Fibroblast of skin of left quadriceps (primary cell): Measurements from ENCODE around the gene MPRIP.

Source experiments
- DNase-seq, 2 experiments: peaks; one replicate each; pipeline ENCODE4 v3.0.0-alpha.2; 2013; ENCODE audit warnings: low read depth in 2 of 2

MPRIP gene

DNA sequence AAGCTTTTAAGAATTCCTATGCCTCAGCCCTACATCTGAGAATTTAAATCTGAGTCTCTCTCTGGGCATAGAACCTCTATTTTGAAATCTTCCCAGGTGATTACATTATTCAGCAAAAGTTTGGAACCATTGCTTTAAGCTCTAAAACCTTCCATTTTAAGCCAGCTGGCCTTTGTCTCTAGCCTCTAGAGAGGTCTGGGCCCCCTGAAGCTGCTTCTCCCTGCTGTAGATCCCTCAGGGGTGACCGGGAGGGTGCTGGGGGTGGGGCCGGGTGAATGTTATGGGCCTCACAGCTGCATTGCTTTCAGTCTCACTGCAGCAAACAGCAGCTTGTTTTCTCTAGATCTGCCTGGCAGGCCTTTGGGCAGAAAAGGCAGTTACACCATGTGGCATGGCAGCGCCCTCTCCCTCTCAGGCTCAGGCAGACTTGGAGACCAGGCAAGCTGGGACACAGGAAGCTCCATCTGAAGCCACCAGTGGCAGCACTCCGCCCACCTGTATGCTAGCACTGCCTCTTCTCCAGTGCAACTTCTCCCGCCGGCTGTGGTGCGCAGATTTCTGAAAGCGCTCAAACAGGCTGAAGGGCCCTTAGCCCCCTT lies 66.3 kb downstream of the MPRIP start:
- no peak for DNase-seq

DNA sequence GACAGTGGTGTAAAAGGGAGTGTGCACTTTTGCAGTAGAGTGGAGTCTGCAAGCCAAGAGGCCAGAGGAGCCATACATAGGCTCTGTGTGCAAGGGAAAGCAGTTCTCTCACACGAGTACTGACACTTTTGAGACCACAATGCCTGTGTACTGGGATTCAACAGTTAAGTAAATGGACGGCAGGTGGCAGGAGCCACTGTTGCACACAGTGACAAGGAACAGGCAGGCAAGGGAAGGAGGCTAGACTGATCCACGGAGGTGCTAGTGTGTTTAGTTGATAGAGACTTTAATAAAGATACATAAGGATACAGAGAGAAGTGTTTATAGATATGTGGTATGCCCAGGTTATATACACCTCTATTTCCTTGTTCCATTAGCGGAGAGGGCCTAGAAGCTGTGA lies 67.0 kb downstream of the MPRIP start:
- DNase-seq: no peak

DNA sequence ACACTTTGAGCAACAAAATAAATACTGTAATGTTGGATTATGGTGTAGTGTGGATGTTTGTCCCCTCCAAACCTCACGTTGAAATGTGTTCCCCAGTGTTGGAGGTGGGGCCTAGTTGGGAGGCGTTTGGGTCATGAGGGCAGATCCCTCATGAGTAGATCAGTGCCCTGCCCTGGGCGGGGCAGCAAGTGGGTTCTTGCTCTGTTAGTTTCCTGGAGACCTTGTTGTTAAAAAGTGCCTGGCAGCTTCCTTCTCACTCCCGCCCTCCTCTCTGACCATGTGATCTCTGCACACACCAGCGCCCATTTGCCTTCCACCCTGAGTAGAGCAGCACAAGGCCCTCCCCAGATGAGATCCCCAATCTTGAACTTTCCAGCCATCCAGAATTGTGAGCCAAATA lies 67.7 kb downstream of the MPRIP start:
- no peak for DNase-seq

DNA sequence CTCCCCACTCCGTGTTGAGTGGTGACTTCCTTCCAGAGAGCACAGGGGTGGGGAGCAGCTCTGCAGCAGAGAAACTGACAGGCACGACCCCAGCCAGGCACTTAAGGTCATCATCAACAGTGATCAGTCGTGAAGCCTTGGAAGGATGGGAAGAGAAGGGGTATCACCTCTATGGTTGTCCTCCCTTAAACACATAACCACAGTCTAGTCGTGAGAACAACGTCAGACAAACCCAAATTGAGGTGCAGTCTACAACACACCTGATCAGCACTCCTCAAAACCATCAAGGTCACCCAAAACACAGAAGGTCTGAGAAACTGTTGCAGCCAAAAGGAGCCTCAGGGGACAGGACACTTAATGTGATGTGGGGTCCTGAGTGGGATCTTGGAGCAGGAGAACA lies 68.3 kb downstream of the MPRIP start:
- DNase-seq: no peak

DNA sequence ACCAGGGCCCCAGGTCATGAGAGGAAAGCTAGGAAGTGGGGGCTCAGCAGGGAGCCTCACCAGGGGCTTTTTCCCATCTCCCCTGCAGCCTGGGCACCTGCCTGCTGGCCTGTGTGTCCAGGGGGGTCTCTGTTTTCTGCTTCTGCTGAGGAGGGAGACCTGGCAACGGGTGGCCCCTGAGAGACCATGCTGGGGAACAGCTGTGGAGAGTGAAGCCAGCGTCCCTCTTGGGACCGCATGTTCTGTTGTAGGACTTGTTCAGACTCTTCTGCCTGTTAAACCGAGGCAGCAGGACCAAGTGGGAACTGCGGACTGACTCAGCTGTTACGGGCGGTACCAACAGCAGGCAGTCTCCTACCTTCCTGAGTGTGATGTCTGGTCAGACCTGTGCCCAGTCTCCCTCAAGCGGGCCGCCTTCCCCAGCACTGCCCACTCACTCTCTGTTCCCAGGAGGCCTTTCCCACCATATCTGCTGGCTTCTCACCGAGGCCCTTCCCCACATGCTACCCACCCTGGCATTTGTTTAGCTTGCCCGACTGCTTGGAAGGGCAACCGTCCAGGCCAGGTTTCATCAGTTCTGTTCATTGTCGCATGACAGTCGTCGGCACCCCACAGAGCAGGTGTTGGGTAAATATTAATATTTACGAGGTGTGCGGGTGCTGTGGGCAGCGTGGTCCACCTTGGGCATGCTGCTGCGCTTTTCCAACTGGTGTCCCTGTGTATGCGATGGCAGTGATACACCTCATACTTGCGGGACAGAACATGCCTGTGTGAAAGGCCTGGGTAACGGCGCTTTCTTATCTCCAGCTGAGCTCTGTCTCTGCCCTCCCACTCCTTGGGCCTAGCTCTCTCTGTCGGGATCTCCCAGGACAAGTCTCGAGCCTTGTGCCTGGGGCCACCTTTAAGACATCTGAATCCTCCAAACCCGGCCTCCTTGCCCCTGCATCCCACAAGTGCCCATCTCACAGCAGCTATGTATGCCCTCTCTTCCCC lies 69.4 kb downstream of the MPRIP start:
- no peak for DNase-seq

DNA sequence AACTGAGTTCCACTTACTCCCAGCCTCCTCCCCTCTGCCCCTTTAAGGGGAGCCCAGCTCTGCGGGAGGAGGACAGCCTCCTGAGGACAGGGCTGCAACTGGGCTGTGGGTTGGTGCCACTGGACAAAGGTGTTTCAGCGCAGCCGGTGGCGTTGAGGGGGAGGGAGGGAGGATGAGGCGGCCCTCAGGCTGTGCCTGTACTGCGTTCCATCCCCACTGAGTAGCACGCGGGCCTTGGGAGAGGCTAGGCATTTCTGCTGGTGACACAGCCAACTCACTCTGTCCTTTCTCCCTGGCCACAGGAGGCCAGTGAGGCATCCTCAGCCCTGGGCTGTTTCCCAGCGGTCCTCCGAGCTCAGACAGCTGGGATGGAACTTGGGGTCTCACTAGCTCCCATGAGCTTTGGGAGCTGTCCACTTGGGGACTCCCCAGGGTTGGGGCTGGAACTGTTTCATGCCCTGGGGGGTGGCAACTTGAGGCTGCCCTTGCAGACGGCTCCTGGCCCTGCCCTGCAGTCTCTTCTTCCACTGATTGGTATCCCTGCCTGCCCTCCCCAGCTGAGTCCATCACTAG lies 70.5 kb downstream of the MPRIP start:
- no peak for DNase-seq

DNA sequence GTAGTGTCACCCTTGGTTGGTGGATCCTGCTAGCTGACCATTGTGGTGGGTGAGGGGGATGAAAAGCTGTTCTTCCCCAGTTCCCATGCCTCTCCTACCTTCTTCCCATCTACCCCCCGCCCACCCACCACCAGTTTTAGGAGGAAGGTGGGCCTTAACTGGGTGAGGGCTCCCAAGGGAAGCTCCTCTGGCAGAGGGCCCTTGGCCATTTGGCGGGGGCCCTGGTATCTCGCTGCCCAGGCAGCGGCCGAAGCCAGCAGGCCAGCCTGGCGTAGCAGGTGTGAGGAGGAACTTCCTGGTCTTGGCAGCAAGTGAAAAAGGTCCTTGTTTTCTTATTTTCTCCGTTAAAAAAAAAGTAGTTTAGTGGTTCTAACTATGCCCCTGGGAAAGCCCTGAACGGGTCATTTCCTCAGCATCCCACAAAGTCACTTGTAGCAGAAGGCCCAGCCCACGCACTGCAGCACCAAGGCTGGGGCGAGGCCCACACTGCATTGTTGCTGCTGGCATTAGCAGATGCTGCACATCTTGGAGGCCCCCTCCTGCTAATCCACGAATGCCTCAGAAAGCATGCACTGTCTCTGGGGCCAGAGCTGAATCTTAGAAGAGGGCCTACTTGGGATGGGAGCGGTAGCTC lies 72.5 kb downstream of the MPRIP start:
- no peak for DNase-seq

DNA sequence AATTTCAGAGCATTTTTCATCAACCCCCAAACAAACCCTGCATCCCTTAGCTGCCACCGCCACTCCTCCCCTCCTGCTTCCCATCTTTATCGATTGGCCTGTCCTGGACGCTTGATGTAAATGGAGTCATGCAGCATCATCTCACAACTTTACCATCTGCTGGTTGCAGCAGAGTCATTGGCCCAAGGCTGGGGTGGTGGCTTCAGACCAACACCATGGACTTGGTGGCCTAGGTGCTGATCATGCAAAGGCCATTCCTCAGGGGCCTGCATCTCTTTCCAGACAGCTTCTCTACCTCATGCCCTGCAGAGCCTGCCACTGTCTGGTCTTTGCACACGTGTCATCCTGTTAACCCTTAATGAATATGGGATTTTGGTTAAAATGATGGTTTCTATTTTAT lies 73.4 kb downstream of the MPRIP start:
- no peak for DNase-seq

DNA sequence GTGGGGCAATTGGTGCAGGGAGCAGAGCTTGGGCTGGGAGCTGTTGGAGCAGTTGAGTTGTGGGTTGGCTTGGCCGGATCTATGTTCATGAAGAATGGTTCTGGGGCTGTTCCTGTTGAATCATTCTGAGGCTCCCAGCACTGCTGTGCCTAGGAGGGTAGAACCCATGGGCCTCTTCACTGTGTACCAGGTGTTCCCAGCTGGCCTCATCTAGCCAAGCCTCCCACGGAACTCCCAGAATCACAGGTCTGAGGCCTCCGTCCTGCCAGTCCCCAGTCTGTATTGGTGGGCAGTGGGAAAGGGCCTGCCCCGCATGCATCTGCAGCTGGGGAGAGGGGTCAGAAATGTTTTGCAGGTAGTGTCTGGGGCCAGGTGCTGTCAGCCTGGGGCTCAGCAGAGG lies 74.1 kb downstream of the MPRIP start:
- no peak for DNase-seq

DNA sequence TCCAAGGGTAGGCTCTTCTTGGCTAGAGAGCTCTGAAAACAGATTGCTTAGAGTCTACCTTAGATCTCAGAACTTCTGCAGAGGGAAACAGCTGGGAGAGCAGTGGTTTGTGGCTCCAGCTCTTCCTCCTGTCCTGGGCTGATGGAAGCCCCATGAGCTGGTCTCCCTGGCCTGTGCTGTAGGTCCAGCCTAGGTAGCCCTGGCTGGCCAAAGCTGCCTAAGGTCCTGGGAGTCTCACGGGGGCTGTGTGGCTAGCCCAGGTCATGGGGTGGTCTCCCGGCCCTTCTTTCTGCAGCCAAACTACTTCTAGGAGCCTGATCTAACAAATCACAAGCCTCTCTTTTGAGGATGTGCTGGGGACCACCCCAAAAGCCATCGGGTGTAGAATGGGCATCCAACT lies 75.7 kb downstream of the MPRIP start:
- no peak for DNase-seq

DNA sequence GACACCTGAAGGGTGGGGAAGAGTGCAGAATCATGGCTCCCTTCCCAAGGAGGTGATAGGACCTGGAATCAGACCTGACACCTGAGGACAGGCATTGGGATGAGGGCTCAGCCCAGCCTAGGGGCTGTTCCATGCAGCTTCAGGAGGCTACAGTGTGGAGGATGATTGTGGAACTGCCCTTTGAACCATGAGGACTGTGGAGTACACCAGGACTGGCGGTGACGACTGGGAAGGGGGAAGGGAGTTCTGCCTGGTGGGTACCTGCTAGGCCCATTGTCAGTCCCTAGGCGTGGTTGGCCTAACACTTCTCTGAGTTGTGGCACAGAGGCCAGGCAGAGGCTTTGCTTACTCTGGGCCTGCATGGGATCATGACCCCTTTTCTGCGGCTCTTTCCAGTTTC lies 76.1 kb downstream of the MPRIP start:
- DNase-seq: no peak

DNA sequence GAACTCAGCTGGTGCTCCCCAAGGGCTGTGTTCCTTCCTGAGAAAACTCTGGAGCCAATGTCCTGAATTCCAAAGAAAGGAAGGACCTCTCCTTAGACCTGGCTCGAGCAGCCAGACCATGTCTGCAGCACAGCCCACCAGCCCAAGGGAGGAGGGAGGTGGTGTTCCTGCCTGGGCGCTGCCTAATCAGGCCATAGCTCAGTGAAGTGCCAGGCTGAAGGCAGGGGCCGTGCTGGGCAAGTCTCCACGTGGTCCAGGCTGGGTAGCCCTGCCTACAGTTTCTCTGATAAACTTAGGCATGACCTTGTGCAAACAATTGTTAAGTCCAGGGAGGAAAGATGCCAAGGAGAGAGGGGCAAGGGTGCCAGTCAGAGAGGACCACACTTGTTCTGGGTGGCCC lies 76.8 kb downstream of the MPRIP start:
- no peak for DNase-seq

DNA sequence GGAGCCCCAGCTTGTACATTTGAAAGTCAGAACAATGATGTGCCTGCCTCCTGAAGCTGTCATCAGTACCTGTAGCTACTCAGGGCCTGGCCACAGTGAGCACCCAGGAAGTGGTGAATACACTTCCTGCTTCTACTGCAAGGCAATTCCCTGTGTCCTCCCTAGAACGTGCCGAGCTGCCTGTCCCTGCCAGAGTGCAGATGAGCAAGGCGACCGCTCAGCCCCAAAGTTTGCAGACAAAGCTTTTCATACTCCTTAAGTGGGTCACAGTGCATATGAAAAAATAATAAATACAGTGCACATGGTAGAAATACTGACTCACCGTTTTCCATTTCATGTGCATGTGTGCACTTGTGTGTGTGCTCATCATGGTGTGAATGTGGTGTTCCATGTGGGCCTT lies 77.3 kb downstream of the MPRIP start:
- no peak for DNase-seq

DNA sequence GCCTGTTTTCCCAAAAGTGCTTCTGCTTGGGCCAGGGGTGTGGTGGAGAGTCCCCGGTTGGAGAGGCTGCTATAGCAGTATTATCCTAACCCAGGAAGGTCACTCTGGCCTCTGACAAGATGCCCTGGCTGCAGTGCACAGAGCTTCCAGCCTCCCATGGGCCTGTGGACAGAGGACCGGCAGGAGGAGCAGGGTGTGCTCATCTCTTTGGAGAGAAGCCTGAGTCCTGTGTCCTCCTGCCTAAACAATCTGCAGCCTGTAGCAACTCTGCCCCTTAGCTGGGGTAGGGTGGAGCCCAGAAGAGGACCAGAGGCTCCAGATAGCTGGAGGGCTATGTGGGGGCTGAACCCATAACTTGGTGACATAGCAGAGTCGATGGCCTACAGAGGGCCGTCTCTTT lies 78.0 kb downstream of the MPRIP start:
- DNase-seq: no peak

DNA sequence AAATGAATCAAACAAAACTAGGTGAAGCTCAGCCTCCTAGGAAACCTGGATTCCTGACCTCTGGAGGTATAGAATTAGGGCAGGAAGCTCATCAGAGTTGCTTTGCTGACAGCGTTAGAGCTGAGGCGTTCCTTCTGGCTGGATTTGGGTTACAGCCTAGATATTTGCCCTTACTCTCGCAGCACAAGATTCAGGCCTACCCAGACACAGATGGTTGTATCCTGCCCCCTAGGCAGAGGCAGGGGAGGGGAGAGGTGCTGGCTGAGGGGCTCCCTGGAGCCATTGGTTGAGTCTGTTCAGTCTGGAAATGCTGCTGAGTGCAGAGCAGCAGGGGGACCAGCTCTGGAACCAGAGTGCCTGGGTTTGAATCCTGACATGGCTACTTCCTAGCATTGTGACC lies 78.4 kb downstream of the MPRIP start:
- no peak for DNase-seq

DNA sequence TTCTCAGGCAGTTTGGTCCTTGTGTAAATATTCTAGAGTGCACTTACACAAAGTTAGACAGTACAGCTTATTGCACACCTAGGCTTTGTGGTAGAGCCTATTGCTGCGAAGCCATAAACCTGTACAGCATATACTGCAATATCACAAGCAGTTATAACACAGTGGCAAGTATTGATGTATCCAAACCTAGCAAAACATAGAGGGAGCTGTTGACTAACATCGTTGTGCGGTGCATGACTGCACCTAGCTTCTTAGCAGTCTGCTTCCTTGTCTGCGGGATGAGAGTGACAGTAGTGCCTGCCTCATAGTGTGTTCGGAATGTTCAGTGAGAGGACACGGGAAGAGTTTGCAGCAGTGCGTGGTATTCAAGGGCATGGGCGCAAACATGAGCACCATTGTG lies 78.9 kb downstream of the MPRIP start:
- no peak for DNase-seq

DNA sequence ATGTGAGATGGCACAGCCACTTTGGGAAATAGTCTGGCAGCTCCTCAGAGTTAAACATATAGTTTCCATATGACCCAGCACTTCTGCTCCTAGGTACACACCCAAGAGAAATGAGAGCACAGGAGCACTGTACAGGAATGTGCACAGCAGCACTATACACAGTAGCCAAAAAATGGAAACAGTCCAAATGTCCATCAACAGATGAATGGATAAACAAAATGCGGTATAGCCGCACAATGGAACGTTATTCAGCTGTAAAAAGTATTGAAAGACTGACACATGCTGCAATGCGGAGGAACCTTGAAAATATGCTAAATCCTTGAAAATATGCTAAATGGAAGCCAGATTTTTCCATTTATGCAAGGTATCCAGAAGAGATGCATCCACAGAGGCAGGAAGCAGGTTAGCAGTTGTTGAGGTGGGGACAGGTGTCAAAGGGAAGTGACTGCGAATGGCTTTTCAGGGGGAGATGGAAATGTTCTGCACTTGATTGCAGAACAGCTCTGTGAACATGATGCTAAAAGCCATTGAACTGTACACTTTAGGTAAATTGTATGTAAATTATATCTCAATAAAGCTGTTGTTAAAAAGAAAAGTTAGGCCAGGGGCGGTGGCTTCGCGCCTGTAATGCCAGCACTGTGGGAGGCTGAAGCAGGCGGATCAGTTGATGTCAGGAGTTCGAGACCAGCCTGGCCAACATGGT lies 80.7 kb downstream of the MPRIP start:
- no peak for DNase-seq

DNA sequence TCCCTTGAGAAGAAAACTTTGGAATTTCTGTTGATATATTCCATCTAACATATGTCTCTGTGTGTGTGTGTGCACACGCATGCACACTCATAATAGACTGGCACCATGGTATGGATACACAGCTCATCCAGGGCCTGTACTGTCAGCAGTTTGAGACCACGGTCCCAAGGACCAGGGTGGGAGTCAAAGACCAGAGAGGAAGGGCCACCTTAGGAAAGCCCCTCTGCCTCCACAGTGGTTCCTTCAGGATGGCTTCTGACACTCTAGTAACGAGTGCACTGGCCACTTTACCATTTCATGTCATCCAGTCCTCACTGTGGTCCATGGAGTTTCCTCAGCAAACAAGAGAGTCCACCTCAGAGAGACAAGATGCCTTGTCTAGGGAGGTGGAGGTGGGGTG lies 82.1 kb downstream of the MPRIP start:
- no peak for DNase-seq

DNA sequence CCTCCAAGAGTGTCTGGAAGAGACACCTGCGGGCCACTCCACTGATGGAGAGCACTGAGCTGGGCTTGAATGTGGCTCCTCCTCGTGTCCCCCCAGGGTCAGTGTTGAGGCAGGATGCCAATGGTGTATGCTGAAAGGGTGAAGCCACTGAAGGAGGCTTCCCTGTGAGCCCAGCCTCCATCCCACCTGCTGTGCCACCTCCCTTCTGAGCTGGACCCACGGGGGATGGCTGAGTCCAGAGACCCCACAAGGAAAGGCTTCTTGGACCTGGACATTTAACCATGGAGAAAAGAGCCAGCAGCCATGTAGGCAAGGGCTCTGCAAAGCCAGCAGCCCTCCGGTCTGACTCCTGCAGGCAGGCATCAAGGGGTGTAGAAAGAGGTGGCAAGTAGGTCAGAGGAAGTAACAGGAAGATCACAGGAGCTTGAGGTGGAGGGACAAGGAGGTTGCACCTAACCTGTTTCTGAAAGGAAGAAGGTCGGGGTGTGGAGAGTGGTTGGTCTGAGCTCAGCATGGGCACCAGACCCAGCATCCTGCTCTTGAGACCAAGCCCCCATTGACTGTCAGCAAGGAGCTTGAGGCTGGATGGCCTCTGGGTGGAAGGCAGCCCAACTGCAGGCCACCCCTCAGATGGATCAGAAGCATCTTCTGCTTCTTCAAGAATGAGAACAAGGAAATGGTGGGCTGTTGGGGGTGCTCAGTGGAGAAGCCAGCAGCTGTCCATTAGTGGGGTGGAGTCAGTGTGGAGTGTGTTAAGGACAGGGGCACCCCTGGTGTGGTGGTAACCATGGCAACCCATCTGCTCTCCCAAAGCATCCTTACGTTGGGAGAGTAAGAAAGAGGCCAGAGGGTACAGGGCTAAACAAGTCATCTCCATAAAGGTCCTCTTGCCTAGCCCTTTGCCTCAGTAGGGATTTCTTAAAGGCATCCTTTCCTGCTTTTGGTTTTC lies 83.2 kb downstream of the MPRIP start:
- DNase-seq: no peak
